ENCODE data around the gene RAB40AL. TPM values are rescaled to one million over a fixed set of nuclear protein-coding genes. Genes with fewer than 3 reads are reported as not detected.

Gene RAB40AL
- total RNA-seq, 1 experiment from 2014 or later, result 0.20 TPM

- CTCF ChIA-PET, result interaction anchor here (1.1 to 6.3 kb wide), 3 partner anchors 8 to 216 kb away, joined by 5 to 44 read pairs (median 5); no protein-coding TSS in a partner anchor
- DNase-seq (ENCODE audit: low spot score) (no peak), ATAC-seq (no peak)
- Mint-ChIP-seq H3K4me3 (no peak overlapping the region), H3K9me3 (no peaks in the 10 kb centered on the region), H3K27ac (no peak overlapping the region), H3K4me1 (peaks cover under 1% of the 10 kb centered on the region), H3K36me3 (no peaks in the 10 kb centered on the region), H3K27me3 (ENCODE audit: low read depth) (no peaks in the 10 kb centered on the region)
- POLR2A ChIA-PET, result no interaction called here
- TF ChIP-seq KAT7 (CRISPR knock-in tag; IDR thresholded peaks at IDR 0.05; ENCODE audit: borderline replicate concordance) (no peak), NR2C2 (CRISPR knock-in tag; IDR thresholded peaks at IDR 0.05) (no peak)
These were observed 22.4 kb downstream of the RAB40AL start for GRCh38 chrX:102959471-102959870.

GRCh38 chrX:102963955-102964354 lies 26.9 kb downstream of the RAB40AL start:
- Mint-ChIP-seq H3K27ac (no peak overlapping the region), H3K4me3 (no peak overlapping the region), H3K27me3 (ENCODE audit: low read depth) (no peaks in the 10 kb centered on the region; the same call in 1 of the 2 replicates), H3K4me1 (no peaks in the 10 kb centered on the region), H3K36me3 (no peaks in the 10 kb centered on the region), H3K9me3 (peaks cover 7% of the 10 kb centered on the region)
- ATAC-seq, result no peak
- no peak for TF ChIP-seq MLX (CRISPR knock-in tag; IDR thresholded peaks at IDR 0.05)
- no peak for TF ChIP-seq ATF2 (CRISPR knock-in tag; IDR thresholded peaks at IDR 0.05; ENCODE audit: borderline replicate concordance, low read depth)
- no peak for TF ChIP-seq ZNF121 (CRISPR knock-in tag; IDR thresholded peaks at IDR 0.05)
- TF ChIP-seq FOXJ3 (CRISPR knock-in tag; IDR thresholded peaks at IDR 0.05; ENCODE audit: borderline replicate concordance), result no peak
- no peak for TF ChIP-seq ZNF425 (CRISPR knock-in tag; conservative IDR thresholded peaks at IDR 0.05)
- TF ChIP-seq PRDM15 (CRISPR knock-in tag; IDR thresholded peaks at IDR 0.05), result no peak
- no peak for TF ChIP-seq KAT7 (CRISPR knock-in tag; IDR thresholded peaks at IDR 0.05; ENCODE audit: borderline replicate concordance)
- no peak for TF ChIP-seq OVOL2 (CRISPR knock-in tag; IDR thresholded peaks at IDR 0.05; ENCODE audit: borderline replicate concordance)
- no peak for TF ChIP-seq GTF2I (CRISPR knock-in tag; conservative IDR thresholded peaks at IDR 0.05)
- no peak for TF ChIP-seq NR2C2 (CRISPR knock-in tag; IDR thresholded peaks at IDR 0.05)
- TF ChIP-seq PRRX2 (CRISPR knock-in tag; IDR thresholded peaks at IDR 0.05), result no peak
- TF ChIP-seq SMAD4 (CRISPR knock-in tag; IDR thresholded peaks at IDR 0.05), result no peak
- TF ChIP-seq FOXK1 (CRISPR knock-in tag; IDR thresholded peaks at IDR 0.05), result no peak
- no peak for TF ChIP-seq SP1 (CRISPR knock-in tag; conservative IDR thresholded peaks at IDR 0.05)
- TF ChIP-seq FOXP4 (CRISPR knock-in tag; IDR thresholded peaks at IDR 0.05), result no peak
- DNase-seq (ENCODE audit: low spot score), result no peak
- POLR2A ChIA-PET, result no interaction called here
- CTCF ChIA-PET, result interaction anchor here (6.3 kb wide), 1 partner anchor 13 kb away, joined by 44 read pairs; no protein-coding TSS in a partner anchor

Data from WTC11 (cell line).